Endothelial cell of hepatic sinusoid (primary cell): Measurements from ENCODE around the gene PDCL2.
"Not testable (repeated sequence)": the region's sequence is repeated elsewhere in the genome, so short reads cannot be mapped to it uniquely, and the experiment has no call there.

Source experiments
- in situ Hi-C: cut with HindIII; loops from 2 replicates; pipeline ENCODE4 v1.10.0; 2017; ENCODE audit warnings: low sequenced_read_pairs

Gene PDCL2, protein sequence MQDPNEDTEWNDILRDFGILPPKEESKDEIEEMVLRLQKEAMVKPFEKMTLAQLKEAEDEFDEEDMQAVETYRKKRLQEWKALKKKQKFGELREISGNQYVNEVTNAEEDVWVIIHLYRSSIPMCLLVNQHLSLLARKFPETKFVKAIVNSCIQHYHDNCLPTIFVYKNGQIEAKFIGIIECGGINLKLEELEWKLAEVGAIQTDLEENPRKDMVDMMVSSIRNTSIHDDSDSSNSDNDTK

DNA sequence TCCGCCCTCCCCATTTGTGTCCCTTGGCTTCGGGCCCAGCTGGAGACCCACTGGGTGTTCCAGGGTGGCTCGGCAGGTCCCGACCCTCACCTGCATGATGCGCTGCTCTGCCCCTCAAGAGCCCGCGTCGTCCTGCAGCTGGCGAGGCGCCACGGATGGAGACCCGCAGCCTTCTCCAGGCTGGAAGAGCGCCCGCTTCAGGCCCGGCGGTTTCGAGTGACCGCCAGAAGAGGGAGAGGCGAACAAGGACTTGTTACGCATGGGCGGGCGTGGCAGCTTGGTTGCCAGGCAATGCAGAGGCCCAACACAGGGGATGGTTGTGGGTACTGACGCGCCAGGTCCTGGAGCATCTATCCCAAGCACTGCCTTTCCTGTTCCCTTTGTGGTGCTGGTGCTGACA, at the start of gene PDCL2:
PDCL2 (minus strand) TSS at position 232 of the 400 bp plus-strand sequence; CDS start at position 96, 136 bp downstream.
- in situ Hi-C loops, result no loop called here

DNA sequence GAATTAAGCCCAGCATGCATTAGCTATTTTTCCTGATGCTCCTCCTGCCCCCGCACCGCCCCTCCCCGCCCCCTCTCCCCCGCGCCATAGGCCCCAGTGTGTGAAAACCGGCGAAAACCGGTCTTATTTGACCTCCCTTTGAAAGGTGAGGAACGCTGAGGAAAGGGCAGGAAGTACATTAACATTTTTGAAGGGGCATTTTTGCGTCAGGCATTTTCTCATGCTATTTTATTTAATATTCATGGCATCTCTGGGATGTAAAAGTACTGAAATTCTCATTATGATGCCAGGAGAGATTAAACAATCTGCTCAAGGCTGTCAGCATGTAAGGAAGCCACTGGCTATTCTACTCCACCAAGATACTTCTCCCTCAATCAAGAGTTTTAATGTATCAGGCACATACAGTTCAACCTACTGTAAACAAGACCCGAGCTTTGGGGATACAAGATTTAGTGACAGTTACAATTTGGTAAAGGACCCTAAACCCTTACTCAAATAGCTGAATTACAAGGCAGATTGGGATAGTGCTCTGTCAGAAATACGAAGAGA, 45.3 kb upstream of the PDCL2 start:
- in situ Hi-C loops, result no loop called here

DNA sequence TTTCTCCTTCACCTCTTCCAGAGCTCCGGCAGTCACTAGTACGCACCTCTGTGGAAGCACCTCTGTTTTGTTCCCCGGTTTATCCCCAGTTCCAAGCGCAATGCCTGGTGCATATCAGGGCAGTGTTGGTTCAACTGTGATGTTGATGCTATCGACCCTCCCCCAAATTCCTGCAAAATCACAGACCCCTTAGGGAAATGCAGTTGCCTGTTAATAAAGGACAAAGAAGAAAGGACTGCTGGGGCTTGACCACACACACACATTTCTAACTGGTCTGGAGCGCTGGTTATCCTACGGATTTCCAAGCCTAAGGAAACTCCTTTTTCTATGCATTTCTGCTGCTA, 44.6 kb upstream of the PDCL2 start:
- in situ Hi-C loops, result no loop called here

DNA sequence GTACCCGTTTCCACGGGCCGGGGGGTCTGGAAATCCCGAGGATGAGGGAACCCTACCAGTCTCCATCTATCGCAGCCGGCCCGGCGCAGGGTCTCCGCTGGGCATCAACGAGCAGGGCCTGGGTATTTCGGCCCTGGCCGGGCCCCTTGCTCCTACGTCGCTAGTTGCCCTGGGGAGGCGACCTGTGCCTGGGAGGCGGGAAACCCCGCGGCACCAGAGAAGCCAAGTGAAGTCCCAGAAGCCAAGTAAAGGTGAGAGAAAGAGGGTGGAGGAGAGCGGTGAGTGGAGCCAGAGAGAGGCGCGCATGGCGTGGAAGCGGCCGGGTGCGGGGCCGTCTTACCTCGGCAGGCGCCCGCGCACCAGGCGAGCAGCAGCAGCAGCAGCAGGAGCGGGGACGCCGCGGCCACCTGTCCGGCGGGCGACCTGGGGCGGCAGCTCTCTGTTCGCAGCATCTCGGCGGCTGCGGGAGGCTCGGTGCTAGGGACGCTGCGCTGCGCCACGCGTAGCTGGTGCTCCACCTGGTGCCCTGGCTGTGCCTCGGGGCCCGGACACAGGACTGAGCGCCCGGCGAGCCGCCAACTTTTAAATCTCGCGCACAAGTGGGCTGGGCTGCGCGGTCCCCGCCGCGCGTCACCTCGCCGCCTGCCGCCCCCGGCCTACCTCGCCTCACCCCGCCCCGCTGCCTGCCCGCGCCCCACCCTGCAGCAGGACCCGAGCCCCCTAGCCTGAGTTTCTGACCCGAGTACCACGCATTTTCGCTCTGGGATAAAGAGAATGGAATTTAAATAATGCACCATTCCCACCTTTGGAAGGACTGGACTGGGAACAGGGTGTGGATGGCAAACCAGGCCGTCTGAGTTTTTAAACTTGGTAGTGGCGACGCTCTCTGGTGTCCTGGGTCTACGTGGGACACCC, 44.0 kb upstream of the PDCL2 start, which contains the start of gene NMU:
NMU (minus strand) TSS at position 558 of the 915 bp plus-strand sequence; CDS start at position 452, 106 bp downstream.
- in situ Hi-C loops, result no loop called here

DNA sequence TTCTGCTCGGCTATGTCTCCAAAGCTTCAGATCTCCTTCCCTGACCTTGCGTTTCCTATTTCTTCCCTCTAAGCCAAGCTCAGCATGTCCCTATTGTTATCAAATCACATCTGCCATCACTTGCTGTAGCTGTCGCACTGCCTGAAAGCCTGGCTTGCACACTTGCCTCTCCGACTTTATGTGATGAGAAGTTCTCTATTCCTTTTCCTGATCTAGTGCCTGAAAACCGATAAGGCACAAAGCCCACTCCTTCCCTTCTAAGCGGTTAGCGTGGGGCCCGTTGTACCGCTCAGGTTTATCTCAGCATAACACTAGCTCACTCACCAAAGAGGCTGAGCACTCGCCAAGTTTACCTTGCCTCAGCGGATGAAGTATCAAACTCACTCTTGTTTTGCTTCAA, 43.2 kb upstream of the PDCL2 start:
- in situ Hi-C loops, result no loop called here

DNA sequence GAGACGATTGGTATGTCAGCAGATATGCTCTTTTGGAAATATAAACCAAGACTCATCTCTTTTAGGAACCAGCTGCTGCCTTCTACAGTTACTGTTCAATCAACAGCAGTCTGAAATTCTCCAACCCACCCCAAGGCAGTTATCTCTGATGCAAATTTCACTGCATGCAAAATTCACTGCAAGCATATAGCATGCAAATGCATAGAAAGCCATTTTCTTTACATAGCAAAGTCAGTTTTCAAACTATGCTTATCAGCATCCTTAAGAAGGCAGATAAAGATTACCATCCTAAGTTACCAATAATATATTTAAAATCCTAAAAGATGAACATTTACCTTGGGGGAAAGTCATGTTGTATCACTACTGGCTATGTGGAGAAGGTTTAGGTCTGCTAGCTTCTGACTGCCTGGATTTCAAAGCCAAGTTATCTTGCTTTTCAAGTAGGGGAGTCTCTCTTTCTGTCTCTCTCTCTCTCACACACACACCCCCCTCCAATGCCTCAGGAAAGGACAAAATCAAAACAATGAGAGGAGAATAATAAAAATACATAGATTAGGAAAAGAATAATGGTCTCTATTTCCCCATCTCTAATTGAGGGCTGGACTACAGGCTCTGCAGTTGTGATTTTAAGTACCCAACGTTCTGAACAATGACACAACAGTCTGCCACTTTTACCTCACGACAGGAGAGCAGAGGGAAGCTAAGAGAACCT, 42.5 kb upstream of the PDCL2 start:
- in situ Hi-C loops, result no loop called here

DNA sequence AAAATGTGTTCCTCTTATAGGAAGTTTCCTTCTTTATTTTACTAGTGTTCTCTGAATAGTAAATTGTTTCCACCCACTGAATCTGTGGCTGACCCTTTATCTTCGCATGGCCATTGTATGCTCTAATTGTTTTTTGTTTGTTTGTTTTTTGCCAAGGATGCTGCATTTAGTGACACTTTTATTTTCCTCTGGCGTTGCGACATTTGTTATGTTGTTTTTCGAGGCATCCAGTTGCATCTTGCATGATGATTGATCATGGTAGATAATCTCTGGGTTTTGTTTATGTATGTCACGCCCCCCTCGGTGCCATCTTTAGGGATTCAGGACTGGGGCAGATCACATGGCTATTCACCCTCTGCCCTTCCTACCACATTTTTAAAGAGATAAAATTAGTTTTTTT, 41.9 kb upstream of the PDCL2 start:
- in situ Hi-C loops, result no loop called here

DNA sequence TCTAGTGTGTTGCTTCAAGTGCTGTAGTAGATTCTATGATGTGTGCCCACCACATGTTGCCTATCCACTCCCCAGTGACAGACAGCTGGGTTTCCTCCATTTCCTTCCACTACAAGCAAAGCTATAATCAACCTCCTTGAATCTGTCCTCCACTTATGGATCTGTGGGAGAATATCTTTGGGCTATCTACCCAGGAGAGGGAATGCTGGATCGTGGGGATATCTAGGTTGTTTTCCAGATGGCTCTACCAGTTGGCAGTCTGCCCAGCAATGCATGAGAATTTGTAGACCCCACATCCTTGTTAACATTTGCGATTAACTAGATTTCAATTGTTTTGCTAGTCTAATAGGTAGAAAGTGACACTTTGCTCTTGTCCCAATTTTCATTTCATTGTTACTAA, 33.8 kb upstream of the PDCL2 start:
- in situ Hi-C loops, result no loop called here

DNA sequence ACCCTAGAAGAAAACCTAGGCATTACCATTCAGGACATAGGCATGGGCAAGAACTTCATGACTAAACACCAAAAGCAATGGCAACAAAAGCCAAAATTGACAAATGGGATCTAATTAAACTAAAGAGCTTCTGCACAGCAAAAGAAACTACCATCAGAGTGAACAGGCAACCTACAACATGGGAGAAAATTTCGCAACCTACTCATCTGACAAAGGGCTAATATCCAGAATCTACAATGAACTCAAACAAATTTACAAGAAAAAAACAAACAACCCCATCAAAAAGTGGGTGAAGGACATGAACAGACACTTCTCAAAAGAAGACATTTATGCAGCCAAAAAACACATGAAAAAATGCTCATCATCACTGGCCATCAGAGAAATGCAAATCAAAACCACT, 32.0 kb upstream of the PDCL2 start:
- in situ Hi-C loops, result not testable (repeated sequence)

DNA sequence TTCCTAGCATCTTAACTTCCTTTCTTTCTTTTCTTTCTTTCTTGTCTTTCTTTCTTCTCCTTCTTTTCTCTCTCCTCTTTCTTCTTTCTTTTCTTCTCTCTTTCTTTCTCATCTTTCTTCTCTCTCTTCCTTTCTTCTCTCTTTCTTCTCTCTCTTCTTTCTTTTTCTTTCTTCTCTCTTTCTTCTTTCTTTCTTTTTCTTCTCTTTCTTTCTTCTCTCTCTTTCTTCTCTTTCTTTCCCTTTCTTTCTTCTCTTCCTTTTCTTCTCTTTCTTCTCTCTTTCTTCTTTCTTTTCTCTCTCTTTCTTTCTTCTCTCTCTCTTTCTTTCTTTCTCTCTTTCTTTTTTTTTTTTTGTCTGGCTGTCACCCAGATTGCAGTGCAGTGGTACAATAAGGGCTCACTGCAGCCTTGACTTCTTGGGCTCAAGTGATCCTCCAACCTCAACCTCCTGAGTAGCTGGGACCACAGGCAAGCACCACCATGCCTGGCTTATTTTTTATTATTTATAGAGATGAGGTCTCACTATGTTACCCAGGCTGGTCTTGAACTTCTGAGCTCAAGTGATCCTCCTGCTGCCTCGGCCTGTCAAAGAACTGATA, 26.6 kb upstream of the PDCL2 start:
- in situ Hi-C loops, result no loop called here

DNA sequence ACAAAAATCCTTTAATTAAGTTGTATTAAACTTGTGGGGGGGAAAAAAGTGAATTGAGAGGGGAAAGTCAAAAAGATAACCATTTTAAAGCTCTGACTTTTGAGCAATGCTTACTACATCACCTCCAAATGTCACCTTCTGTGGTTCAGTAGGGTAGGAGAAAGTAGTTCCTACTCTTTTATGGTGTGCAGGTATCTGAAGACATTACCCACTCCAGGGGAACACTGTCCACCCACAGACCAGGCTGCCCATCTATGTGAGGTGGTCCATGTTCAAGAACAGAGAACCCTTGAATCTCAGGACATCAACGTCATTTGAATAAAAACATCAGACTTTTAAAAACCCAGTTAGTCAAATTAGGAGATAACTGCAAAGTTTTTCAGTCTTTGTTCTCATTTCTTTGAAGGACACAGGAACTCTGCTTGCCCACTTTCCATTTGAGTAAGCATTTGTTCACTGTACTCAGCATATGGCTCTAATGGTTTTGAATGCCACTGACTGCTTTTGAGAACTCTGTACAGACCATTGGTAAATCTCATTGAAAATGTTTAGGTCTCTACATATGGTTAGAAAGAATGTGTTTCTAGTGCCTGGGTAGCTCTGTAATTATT, 25.6 kb upstream of the PDCL2 start:
- in situ Hi-C loops, result no loop called here

DNA sequence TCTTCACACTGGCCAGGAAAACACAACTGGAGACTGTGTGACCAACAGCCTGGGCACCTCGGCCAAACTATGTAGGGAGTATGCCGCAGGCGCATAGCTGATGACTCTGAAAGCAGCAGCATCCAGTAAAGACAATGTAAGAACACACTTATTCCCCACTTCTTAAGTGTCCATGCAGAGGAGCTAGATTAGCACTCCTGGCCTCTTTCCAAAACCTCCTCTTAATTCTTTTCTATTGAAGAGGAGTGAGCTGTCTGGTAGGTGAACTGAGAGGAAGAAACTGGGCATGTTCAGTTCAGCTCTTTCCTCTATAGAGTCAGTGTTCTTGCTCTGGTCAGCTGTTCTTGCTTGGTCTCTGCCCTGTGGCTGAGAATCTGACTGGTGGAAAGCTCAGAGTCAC, 23.0 kb upstream of the PDCL2 start:
- in situ Hi-C loops, result no loop called here

DNA sequence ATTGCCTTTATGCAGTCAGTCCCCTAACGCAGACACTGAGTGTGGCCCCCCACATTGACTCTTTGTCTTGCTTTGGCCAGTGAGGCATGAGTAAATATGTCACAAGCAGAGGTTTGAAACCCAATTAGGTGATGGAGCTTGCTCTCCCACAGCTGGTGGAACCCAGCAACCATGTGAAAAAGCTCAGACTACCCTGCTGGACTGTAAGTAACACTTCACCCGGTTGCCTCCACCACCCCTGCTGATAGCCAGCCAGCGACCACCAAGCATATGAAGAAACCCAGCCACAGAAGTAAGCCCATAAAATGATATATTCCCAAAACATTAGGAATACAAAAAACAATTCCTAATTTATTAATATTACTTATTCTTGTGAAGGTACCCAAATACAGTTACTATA, 21.6 kb upstream of the PDCL2 start:
- in situ Hi-C loops, result no loop called here

DNA sequence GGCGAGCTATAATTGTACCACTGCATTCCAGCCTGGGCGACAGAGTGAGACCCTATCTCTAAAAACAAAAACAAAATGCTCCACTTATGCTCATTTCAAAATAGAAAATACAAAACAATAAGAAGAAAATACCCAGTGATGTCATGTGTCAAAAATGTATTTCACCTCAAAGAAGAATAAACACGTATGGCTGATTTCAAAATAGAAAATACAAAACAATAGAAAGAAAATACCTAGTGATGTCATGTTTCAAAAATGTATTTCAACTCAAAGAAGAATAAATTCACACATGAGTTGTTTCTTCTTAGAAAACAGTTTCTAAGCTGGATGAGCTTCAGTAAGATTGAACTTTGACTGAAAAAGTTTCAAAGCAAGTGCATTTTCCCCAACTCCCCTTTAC, 20.3 kb upstream of the PDCL2 start:
- in situ Hi-C loops, result no loop called here

DNA sequence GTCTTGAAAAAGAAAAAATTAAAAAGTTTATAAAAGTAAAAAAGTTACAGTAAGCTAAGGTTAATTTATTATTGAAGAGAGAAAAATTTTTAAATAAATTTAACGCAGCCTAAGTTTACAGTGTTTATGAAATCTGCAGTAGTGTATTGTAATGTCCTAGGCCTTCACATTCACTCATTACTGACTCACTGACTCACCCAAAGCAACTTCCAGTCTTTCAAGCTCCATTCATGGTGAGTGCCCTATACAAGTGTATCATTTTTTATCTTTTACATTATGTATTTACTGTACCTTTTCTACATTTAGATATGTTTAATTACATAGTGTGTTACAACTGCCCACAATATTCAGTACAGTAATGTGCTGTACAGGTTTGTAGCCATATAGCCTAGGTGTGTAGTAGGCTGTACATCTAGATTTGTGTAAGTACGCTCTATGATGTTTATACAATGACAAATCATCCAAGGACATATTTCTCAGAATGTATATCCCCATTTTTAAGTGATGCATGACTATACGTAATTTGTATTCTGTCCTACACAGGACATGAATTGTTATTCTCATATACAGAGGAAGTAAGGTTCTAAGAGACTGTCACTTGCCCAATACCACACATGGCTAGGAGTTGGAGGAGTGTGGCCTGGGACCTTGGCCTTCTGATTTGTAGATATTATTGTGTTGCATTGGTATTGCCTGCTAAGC, 19.5 kb upstream of the PDCL2 start:
- in situ Hi-C loops, result no loop called here

DNA sequence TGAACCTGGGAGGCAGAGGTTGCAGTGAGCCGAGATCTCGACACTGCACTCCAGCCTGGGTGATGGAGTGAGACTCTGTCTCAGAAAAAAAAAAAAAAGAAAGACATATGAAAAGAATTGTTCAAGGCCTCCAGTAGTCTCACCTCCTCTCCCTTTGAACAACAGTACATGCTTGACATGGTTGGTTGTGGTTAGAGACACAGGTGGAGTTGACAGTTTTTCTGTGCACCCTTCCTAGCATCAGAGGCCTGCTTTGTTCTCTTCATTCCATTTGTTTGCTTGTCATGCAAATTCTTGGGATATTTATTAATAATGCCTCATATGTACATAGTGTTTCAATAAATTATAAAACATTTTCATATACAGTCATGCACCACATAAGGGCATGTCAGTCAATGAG, 18.3 kb upstream of the PDCL2 start:
- in situ Hi-C loops, result no loop called here

DNA sequence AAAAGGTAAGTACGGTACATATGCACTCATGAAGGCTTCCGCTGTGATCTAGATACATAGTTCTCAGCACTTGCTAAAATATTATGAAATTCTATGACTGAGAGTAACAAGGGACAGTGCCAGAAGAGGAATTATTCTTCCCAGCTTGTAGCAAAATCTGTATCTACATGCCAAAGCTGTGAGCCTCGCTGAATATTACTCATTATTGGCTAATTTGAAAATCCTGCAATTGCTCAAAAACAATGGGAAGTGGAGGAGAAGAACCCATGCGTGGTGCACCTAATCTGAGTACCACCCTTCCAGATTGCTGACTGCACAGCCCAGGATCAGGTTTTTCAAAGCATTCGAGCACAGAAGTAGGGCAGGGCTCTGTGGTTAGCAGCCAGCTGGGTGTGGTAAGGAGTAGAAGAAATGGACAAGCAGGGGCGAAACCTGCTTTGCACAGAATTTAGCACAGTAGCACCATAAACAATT, 17.4 kb upstream of the PDCL2 start:
- in situ Hi-C loops, result no loop called here

DNA sequence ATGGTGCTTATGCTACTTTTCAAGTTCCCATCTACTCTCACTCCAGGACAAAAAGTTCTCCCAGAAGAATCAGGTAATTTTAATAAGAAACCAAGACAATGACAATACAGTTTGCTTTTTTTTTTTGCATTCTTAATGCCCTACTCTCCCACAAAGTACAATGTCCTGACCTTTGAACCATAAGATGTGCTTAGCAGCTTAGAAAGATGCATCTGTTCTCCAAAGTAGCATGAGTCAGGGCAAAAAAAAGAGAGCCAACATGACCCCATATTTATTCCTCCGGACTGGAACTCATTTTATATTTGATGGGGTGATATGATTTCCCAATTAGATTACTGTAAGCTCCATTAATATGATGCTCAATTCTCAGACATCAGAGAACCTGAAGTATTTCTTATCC, 16.5 kb upstream of the PDCL2 start:
- in situ Hi-C loops, result no loop called here

DNA sequence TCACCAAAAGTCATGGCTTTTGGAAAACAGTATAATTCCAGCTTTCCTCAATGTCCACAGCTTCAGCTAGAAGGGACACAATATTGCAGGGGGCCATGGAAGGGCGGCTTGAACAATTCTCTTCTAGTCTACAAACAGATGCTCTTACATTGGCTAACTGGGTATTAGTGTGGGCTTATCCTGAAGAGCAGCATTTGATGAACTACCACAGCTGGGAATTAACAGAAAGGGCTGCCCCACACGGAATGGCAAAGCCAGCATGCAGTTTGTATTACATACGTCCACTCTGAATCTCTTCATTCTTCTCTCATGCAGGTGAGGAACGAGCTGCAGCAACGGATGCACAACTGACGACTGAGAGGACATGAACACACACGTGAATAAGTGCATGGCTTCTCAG, 13.0 kb upstream of the PDCL2 start:
- in situ Hi-C loops, result no loop called here

DNA sequence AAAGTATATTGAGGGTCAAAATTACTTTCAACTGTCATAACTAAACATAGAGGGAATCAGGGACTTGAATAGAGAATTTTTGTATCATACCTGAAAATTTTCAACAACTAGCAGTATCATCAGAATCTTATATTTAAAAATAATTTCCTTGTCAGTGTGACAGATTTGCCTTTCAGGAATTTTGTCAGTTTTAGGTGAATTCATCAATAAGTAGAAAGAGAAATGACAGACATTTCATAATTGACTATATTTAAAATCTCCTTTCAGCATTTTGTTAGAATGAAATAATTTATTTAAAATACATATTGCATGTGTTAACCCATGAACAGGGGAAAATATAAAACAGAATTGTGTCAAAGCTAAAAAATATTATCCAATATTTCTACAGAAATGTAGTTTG, 8.6 kb upstream of the PDCL2 start:
- in situ Hi-C loops, result no loop called here
